OCI-LY1 (cell line): ENCODE results near the gene MYH15.

ENCODE experiments used
- H2AFZ ChIP-seq: fragments of 200-600 bp; sonication (generic), shearing (Covaris generic); 2 replicates; pipeline ENCODE4 v1.6.0; 2014; ENCODE audit warnings: antibody characterized with exemption, mild to moderate bottlenecking, low read length
- H3F3A ChIP-seq: fragments of 200-600 bp; sonication (generic), shearing (Covaris generic); 2 replicates; pipeline ENCODE4 v1.6.0; 2014; ENCODE audit warnings: mild to moderate bottlenecking, antibody characterized with exemption, low read length, moderate library complexity; ENCODE audit not compliant: insufficient read depth
- H3K27ac ChIP-seq: fragments of 200-600 bp; sonication (generic); 2 replicates; pipeline ENCODE4 v1.5.1; 2014; ENCODE audit warnings: low read length, mixed run types, mild to moderate bottlenecking, low read depth; ENCODE audit not compliant: poor library complexity, severe bottlenecking
- H3K27me3 ChIP-seq: fragments of 200-600 bp; sonication (generic); 2 replicates; pipeline ENCODE4 v1.6.0; 2014; ENCODE audit warnings: antibody characterized with exemption, mild to moderate bottlenecking, low read length, moderate library complexity; ENCODE audit not compliant: insufficient read depth
- H3K36me3 ChIP-seq: fragments of 200-600 bp; sonication (generic); 2 replicates; pipeline ENCODE4 v1.6.1; 2014; ENCODE audit warnings: mild to moderate bottlenecking, antibody characterized with exemption, low read length, moderate library complexity, mixed read lengths; ENCODE audit not compliant: insufficient read depth
- H3K4me1 ChIP-seq: fragments of 200-600 bp; sonication (generic); 2 replicates; pipeline ENCODE4 v1.5.1; 2014; ENCODE audit warnings: mild to moderate bottlenecking, low read length, moderate library complexity; ENCODE audit not compliant: insufficient read depth, severe bottlenecking
- H3K4me2 ChIP-seq: fragments of 200-600 bp; sonication (generic), shearing (Covaris generic); 2 replicates; pipeline ENCODE4 v1.6.1; 2014; ENCODE audit warnings: low read length
- H3K4me3 ChIP-seq: fragments of 200-600 bp; sonication (generic); 2 replicates; pipeline ENCODE4 v1.5.1; 2014; ENCODE audit warnings: low read length, low read depth, mild to moderate bottlenecking, mixed read lengths; ENCODE audit not compliant: poor library complexity, severe bottlenecking
- H3K79me2 ChIP-seq: fragments of 200-600 bp; shearing (Covaris generic); 2 replicates; pipeline ENCODE4 v1.6.1; 2016; ENCODE audit warnings: mixed run types, low read length, mixed read lengths; ENCODE audit not compliant: insufficient read depth
- H3K9ac ChIP-seq: fragments of 200-600 bp; sonication (generic), shearing (Covaris generic); 2 replicates; pipeline ENCODE4 v1.6.1; 2014; ENCODE audit warnings: mild to moderate bottlenecking, low read length, mixed read lengths
- H3K9me2 ChIP-seq: fragments of 200-600 bp; sonication (generic), shearing (Covaris generic); 2 replicates; pipeline ENCODE4 v1.6.1; 2014; ENCODE audit warnings: low read depth, mild to moderate bottlenecking, low read length, mixed read lengths
- H3K9me3 ChIP-seq: fragments of 200-600 bp; shearing (Covaris generic); 2 replicates; pipeline ENCODE4 v1.6.1; 2014; ENCODE audit warnings: low read length, mixed read lengths
- H4K20me1 ChIP-seq: fragments of 200-600 bp; sonication (generic), shearing (Covaris generic); 2 replicates; pipeline ENCODE4 v1.6.0; 2016; ENCODE audit warnings: mild to moderate bottlenecking, low read length; ENCODE audit not compliant: insufficient read depth
- EZH2 ChIP-seq: fragments of 200-600 bp; sonication (generic), shearing (Covaris generic); IDR thresholded peaks from 2 replicates; pipeline ENCODE4 v1.8.0; 2017; ENCODE audit warnings: borderline replicate concordance, mixed run types, mild to moderate bottlenecking, antibody characterized with exemption, low read length, moderate library complexity, mixed read lengths
- TF ChIP-seq, protein P1 (sequence below): fragments of 200-600 bp; sonication (generic), shearing (Covaris generic); IDR thresholded peaks from 2 replicates; pipeline ENCODE4 v1.5.1; 2017; ENCODE audit warnings: mild to moderate bottlenecking, antibody characterized with exemption, low read length, moderate library complexity, mixed read lengths

The MYH15 gene

GRCh38 chr3:108507902-108508301, 2.5 kb downstream of the MYH15 start:
- H3F3A ChIP-seq: no peaks in the 10 kb centered on the region
- H3K4me3 ChIP-seq: no peak overlapping the region
- no peak overlapping the region for H3K27ac ChIP-seq
- no peaks in the 10 kb centered on the region for H3K4me1 ChIP-seq
- no peaks in the 10 kb centered on the region for H3K27me3 ChIP-seq
- H3K79me2 ChIP-seq: no peaks in the 10 kb centered on the region
- H3K9ac ChIP-seq: no peak overlapping the region
- H3K9me2 ChIP-seq: no peaks in the 10 kb centered on the region
- no peak overlapping the region for H2AFZ ChIP-seq
- H3K4me2 ChIP-seq: no peak overlapping the region
- no peaks in the 10 kb centered on the region for H4K20me1 ChIP-seq
- no peaks in the 10 kb centered on the region for H3K36me3 ChIP-seq
- TF ChIP-seq, protein P1, sequence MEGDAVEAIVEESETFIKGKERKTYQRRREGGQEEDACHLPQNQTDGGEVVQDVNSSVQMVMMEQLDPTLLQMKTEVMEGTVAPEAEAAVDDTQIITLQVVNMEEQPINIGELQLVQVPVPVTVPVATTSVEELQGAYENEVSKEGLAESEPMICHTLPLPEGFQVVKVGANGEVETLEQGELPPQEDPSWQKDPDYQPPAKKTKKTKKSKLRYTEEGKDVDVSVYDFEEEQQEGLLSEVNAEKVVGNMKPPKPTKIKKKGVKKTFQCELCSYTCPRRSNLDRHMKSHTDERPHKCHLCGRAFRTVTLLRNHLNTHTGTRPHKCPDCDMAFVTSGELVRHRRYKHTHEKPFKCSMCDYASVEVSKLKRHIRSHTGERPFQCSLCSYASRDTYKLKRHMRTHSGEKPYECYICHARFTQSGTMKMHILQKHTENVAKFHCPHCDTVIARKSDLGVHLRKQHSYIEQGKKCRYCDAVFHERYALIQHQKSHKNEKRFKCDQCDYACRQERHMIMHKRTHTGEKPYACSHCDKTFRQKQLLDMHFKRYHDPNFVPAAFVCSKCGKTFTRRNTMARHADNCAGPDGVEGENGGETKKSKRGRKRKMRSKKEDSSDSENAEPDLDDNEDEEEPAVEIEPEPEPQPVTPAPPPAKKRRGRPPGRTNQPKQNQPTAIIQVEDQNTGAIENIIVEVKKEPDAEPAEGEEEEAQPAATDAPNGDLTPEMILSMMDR: no peak
- TF ChIP-seq EZH2: no peak
- no peaks in the 10 kb centered on the region for H3K9me3 ChIP-seq

DNA sequence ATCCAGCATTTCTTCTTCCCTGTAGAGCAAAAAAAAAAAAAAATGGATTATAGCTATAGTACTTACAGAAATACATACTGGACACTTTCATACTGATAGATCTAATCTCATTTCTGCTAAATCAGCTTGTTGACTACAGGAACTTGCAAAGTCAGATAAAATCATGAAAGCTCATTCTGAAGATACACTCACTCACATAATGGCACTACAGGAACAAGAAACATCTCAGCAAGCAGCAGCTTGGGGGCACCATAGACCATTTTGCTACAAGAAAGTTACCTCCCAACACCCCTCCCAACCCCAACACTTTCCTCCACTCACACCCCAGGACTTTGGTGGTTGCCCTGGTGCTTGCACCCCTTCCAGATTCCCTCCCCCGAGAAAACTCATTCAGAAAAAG, 4.6 kb downstream of the MYH15 start:
- H3K79me2 ChIP-seq: no peaks in the 10 kb centered on the region
- H3K27me3 ChIP-seq: no peaks in the 10 kb centered on the region
- no peak overlapping the region for H3K4me2 ChIP-seq
- H3K9ac ChIP-seq: no peak overlapping the region
- no peaks in the 10 kb centered on the region for H3K9me2 ChIP-seq
- H3K4me1 ChIP-seq: no peaks in the 10 kb centered on the region
- no peak overlapping the region for H3K4me3 ChIP-seq
- no peaks in the 10 kb centered on the region for H3K36me3 ChIP-seq
- H4K20me1 ChIP-seq: no peaks in the 10 kb centered on the region
- H3K27ac ChIP-seq: no peak overlapping the region
- no peak for TF ChIP-seq EZH2
- TF ChIP-seq, protein P1: no peak
- no peak overlapping the region for H2AFZ ChIP-seq
- H3K9me3 ChIP-seq: no peaks in the 10 kb centered on the region
- no peaks in the 10 kb centered on the region for H3F3A ChIP-seq

DNA sequence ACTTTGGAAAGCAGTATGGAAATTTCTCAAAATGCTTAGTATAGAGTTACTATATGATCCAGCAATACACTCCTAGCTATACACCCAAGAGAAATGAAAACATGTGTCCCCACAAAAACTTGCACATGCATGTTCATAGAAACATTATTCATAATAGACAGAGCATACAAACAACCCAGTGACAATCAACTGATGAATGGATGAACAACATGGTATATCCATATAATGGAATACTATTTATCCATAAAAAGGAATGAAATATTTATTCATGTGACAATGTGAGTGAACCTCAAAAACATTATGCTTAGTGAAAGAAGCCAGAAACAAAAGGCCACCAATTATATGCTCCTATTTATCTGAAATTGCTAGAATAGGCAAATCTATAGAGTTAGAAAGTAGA, 6.7 kb downstream of the MYH15 start:
- H3K4me1 ChIP-seq: no peaks in the 10 kb centered on the region
- no peaks in the 10 kb centered on the region for H3K79me2 ChIP-seq
- TF ChIP-seq, protein P1: no peak
- TF ChIP-seq EZH2: no peak

More for the DNA sequence above, 6.7 kb downstream of the MYH15 start:
- Histone ChIP-seq H3K36me3 (no peaks in the 10 kb centered on the region), H4K20me1 (no peaks in the 10 kb centered on the region), H3F3A (no peaks in the 10 kb centered on the region), H3K27ac (no peak overlapping the region), H3K9me3 (no peaks in the 10 kb centered on the region), H3K9me2 (no peaks in the 10 kb centered on the region), H3K9ac (no peak overlapping the region), H3K27me3 (no peaks in the 10 kb centered on the region), H3K4me3 (no peak overlapping the region), H2AFZ (no peak overlapping the region), H3K4me2 (no peak overlapping the region)
